ENCODE results near the gene KNL1.

The KNL1 gene

GRCh38 chr15:40630313-40630712, 36.3 kb downstream of the KNL1 start:
- CTCF ChIA-PET: no interaction called here
- no peaks in the 10 kb centered on the region for H3K4me1 ChIP-seq (ENCODE audit: control insufficient read depth, insufficient read depth, low read length)
- no peak overlapping the region for H3K27ac ChIP-seq (ENCODE audit: extremely low read depth, low read depth, low read length)
- POLR2A ChIA-PET: interaction anchor here (0.8 kb wide), 1 partner anchor 17 kb away, joined by 3 read pairs; no protein-coding TSS in a partner anchor
- no peaks in the 10 kb centered on the region for H3K9me3 ChIP-seq (ENCODE audit: control insufficient read depth, insufficient read depth, low read depth, low read length)
- H3K36me3 ChIP-seq (ENCODE audit: control insufficient read depth in 2 of 2, insufficient read depth in 1 of 2, low read length in 2 of 2): peaks cover 3 to 8% of the 10 kb centered on the region in 2 experiments; a peak in 2 of 3 replicates
- TF ChIP-seq GLIS1 (tag by site-specific recombination; IDR thresholded peaks at IDR 0.05) (peak; percentile 70), KLF9 (tag by site-specific recombination; IDR thresholded peaks at IDR 0.05; ENCODE audit: low read depth) (no peak)
- no peak overlapping the region for H3K4me3 ChIP-seq (ENCODE audit: low read depth, low read length)

GRCh38 chr15:40633178-40633577, 39.1 kb downstream of the KNL1 start:
- Histone ChIP-seq H3K36me3 (ENCODE audit: control insufficient read depth in 2 of 2, insufficient read depth in 1 of 2, low read length in 2 of 2) (peaks cover 9 to 14% of the 10 kb centered on the region in 2 experiments; a peak in 2 of 3 replicates), H3K27ac (ENCODE audit: extremely low read depth, low read depth, low read length) (no peak overlapping the region), H3K4me1 (ENCODE audit: control insufficient read depth, insufficient read depth, low read length) (no peaks in the 10 kb centered on the region), H3K4me3 (ENCODE audit: low read depth, low read length) (no peak overlapping the region), H3K9me3 (ENCODE audit: control insufficient read depth, insufficient read depth, low read depth, low read length) (no peaks in the 10 kb centered on the region)
- CTCF ChIA-PET: interaction anchor here (0.7 kb wide), 1 partner anchor 45 kb away, joined by 3 read pairs; no protein-coding TSS in a partner anchor
- 0 out of 2 replicates have a peak, but pooled peaks have one; percentile 17 for TF ChIP-seq PRDM10 (tag by site-specific recombination; IDR thresholded peaks at IDR 0.05)
- TF ChIP-seq AEBP2 (tag by site-specific recombination; IDR thresholded peaks at IDR 0.05; ENCODE audit: borderline replicate concordance): no peak
- peak; percentile 83 for TF ChIP-seq SP7 (tag by site-specific recombination; IDR thresholded peaks at IDR 0.05)
- TF ChIP-seq ZNF362 (tag by site-specific recombination; IDR thresholded peaks at IDR 0.05): 0 out of 2 replicates have a peak, but pooled peaks have one; percentile 50
- POLR2A ChIA-PET: no interaction called here

GRCh38 chr15:40637221-40637745, 43.2 kb downstream of the KNL1 start:
- no peak overlapping the region for H3K27ac ChIP-seq (ENCODE audit: extremely low read depth, low read depth, low read length)
- H3K36me3 ChIP-seq (ENCODE audit: control insufficient read depth in 2 of 2, insufficient read depth in 1 of 2, low read length in 2 of 2): peaks cover 12 to 14% of the 10 kb centered on the region in 2 experiments; a peak in 2 of 3 replicates
- ChIA-PET CTCF (interaction anchor here (0.6 kb wide), 2 partner anchors 28 to 46 kb away, joined by 3 read pairs; no protein-coding TSS in a partner anchor), POLR2A (no interaction called here)
- H3K4me1 ChIP-seq (ENCODE audit: control insufficient read depth, insufficient read depth, low read length): no peaks in the 10 kb centered on the region
- H3K9me3 ChIP-seq (ENCODE audit: control insufficient read depth, insufficient read depth, low read depth, low read length): no peaks in the 10 kb centered on the region
- H3K4me3 ChIP-seq (ENCODE audit: low read depth, low read length): no peak overlapping the region
- TF ChIP-seq OVOL3 (tag by site-specific recombination; IDR thresholded peaks at IDR 0.05): no peak
- TF ChIP-seq RBAK (tag by site-specific recombination; IDR thresholded peaks at IDR 0.05): no peak
- TF ChIP-seq ZNF658 (tag by site-specific recombination; IDR thresholded peaks at IDR 0.05): no peak
- TF ChIP-seq ZBTB44 (tag by site-specific recombination; IDR thresholded peaks at IDR 0.05): no peak
- no peak for TF ChIP-seq SCRT1 (tag by site-specific recombination; IDR thresholded peaks at IDR 0.05; ENCODE audit: borderline replicate concordance)
- TF ChIP-seq ZNF560 (tag by site-specific recombination; IDR thresholded peaks at IDR 0.05; ENCODE audit: borderline replicate concordance): no peak
- no peak for TF ChIP-seq HIC1 (tag by site-specific recombination; IDR thresholded peaks at IDR 0.05)
- TF ChIP-seq ZNF184 (tag by site-specific recombination; IDR thresholded peaks at IDR 0.05): no peak
- TF ChIP-seq ZNF645 (tag by site-specific recombination; IDR thresholded peaks at IDR 0.05): no peak

Data from HEK293 (cell line).